Astrocyte of the hippocampus (primary cell): ENCODE data around the gene FAM20A.
"Not testable (repeated sequence)": the region's sequence is repeated elsewhere in the genome, so short reads cannot be mapped to it uniquely, and the experiment has no call there.

Experiments used
- DNase-seq: peaks from one replicate; pipeline ENCODE4 v3.0.0; 2011; ENCODE audit warnings: low read depth, low spot score

FAM20A gene

GRCh38 chr17:68589086-68589485, 12.1 kb downstream of the FAM20A start:
- no peak for DNase-seq

DNA sequence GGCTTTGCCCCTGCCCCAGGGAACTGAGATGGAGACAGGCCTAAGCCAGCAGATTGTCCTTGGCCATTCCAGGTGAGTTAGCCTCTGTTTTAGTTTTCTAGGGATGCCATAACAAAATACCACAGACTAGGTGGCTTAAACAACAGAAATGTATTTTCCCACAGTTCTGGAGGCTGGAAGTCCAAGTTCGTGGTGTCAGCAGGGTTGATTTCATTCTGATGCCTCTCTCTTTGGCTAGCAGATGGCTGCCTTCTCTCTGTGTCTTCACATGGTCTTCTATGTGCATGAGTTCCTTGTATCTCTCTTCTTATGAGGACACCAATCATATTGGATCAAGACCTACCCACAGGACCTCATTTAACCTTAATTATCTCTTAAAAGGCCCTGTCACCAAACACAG, 12.8 kb downstream of the FAM20A start:
- DNase-seq: no peak

DNA sequence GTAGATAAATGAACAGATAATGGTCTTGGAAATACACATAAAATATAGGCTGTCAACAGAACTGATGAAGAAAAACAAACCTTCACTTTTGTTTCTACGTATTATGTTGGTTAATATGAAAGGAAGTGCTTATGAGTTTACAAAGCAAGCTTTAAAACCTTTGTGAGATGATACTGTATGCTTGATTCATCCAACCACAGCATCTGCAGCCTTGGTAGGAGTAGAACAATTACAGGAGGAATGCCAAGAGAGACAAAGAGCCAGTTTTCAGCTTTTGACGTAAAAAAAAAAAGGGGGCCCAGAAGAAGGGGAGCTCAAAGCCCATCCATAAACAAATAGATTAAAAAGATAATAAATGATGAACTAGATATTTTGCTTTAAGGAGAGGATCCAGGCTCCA, 13.3 kb downstream of the FAM20A start:
- DNase-seq: no peak

- no peak for DNase-seq
Observed at GRCh38 chr17:68587026-68587425, 14.1 kb downstream of the FAM20A start.

DNA sequence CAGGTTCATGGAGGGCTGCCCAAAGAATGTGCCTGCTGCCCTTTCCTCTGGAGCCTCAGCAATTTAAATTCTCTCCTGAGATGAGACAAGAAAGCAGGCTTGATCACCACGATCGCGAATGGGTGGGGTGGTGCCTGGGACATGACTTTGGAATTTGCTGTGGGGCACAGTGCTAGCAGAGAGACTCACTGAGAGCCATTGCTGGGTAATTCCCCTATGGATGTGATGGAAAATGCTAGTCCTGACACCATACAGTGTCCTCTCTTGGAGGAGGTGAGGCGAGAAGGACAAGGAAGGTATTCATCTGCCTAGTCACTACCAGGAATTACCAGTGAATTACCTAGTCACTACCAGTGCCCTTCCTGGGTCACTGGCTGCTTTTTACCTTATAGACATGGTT, 15.5 kb downstream of the FAM20A start:
- DNase-seq: no peak

- DNase-seq: no peak
Observed at GRCh38 chr17:68584581-68585303, 16.4 kb downstream of the FAM20A start.

- not testable (repeated sequence) for DNase-seq
Observed at GRCh38 chr17:68582867-68583266, 18.3 kb downstream of the FAM20A start.

DNA sequence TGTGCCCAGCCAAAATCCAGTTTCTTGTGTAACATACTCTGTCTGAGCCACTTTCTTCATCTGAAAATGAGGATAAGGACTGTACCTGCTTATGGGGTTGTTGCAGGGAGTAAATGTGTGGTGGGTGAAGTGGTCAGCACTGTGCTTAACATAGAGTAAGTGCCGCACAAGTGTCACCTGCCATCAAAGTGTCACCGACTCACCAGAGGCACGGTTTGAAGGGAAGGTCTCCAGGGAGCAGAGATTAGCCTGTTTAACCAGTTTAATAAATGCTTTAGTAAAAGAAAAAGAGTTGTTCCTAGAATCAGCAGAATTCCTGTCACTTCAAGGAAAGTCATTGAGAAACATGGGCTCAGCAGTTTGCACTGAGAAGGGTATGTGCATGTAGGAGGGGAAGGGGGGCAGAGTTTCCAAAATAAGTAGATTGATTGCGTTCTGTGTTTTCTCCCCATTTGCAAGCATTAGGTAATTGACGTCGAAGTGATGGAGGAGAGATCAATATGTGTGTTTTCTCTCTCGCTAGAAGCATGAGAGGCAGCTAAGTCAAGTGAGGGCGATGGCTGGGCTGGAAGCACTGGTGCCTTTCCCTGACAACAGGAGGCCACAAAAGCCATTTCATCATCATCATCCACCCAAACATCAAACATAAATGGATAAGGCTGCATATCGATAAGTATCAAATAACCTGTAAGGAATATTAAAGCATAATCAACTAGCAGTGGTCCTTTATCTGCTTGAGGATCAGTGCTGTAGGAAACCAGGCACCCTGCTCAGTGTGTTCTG, 19.1 kb downstream of the FAM20A start:
- no peak for DNase-seq

- no peak for DNase-seq
Observed at GRCh38 chr17:68580236-68580770, 20.9 kb downstream of the FAM20A start.

GRCh38 chr17:68579194-68579927, 21.8 kb downstream of the FAM20A start:
- no peak for DNase-seq

- no peak for DNase-seq
Observed at GRCh38 chr17:68578236-68578635, 22.9 kb downstream of the FAM20A start.

DNA sequence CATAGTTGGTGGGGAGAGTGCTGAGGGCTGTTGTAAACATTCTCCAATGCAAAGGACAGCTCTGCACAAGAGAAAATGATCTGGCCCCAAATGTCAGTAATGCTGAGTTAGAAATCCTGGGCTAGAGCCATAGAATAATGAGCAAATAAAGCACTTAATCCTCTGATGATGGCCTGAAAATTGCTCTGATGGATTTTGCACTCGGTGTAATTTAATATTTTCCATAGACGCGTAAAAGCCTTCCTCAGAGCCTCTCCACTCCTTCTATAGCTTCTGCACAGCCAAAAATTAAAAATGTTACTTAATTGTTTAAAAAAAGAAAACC, 23.7 kb downstream of the FAM20A start:
- no peak for DNase-seq

- DNase-seq: no peak
Observed at GRCh38 chr17:68576811-68577496, 24.2 kb downstream of the FAM20A start.

DNA sequence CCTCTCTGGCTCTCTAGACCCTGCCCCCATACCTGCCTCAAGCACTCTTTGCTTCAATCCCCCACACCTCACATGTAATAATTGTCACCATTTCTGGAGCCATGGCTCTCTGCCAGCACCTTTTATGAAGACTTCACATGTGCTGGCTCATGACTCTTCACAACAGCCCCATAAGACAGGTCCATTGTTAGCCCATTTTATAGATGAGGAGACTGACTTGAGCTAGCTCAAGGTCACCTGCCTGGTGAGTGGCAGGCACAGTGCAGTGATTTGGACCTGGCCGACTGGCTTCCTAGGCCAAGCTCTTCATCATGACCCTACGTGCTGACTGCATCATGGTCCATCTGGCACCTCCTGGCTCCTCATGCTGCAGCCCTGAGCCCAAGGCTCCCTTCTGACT, 25.0 kb downstream of the FAM20A start:
- DNase-seq: no peak

DNA sequence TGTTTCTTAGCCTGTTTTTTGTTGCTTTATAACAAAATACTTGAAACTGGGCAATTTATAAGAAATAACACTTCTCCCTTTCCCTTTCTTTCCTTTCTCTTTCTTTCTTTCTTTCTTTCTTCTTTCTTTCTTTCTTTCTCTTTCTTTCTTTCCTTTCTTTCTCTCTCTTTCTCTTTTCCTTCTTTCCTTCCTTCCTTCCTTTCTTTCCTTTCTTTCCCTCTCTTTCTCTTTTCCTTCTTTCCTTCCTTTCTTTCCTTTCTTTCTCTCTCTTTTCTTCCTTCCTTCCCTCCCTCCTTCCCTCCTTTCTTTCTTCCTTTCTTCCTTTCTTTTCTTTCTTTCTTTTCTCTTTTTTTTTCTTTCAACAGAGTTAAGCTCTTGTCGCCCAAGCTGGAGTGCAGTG, 27.8 kb downstream of the FAM20A start:
- DNase-seq: no peak

- DNase-seq: no peak
Observed at GRCh38 chr17:68572138-68572842, 28.9 kb downstream of the FAM20A start.

DNA sequence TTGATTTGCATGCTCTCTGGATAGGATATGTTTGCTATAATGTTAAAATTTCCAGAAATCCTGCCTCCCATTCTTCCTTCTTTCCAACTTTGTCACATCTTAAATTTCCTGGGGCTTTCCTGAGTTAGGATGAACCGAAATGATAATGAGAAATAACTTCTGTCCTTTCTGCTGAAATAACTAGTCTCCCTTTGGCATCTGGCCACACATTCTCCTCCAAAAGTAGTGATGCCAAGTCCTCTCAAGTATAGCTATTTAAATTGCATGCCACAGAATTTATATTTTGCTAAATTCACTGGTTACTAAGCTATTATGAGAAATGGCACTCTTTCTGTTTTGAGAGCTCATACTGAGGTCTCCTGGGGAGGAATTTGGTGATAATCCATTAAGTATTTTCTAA, 30.6 kb downstream of the FAM20A start:
- DNase-seq: no peak

GRCh38 chr17:68569346-68569745, 31.8 kb downstream of the FAM20A start:
- no peak for DNase-seq

DNA sequence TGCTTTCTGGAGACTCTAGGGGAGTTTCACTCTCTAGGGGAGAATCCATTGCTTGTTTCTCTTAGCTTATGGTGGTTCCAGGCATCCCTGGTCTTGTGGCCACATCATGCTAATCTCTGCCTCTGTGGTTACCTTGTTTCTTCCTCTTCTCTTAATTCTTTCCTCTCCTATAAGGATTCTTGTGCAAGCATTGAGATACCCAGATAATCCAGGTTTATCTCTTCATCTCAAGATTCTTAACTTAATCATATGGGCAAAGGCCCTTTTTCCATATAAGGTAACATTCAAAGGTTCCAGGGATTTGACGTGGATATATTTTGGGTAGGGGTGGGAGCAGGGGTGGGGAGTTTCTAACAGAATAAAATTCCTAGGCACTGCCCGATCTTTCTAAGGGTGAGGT, 32.6 kb downstream of the FAM20A start:
- no peak for DNase-seq

- DNase-seq: no peak
Observed at GRCh38 chr17:68567581-68567980, 33.6 kb downstream of the FAM20A start.

DNA sequence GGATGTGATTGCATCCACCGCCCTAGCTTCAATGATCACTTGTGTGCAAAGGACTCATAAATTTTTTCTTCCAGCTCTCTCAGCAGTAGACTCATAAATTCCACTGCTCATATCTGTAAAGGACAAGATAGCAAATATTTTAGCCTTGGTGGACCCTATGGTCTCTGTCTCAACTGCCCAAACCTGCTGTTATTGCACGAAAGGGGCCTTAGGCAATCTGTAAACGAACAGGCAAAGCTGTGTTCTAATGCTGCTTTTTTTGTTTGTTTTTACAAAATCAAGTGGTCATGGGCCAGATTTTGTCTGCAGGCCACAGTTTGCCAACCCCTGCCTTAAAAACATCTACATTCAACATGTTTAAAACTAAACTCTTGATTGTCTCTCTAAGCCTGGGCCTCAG, 34.1 kb downstream of the FAM20A start:
- DNase-seq: no peak
